NCI-H1092 treated with DMSO at 0.1 percent for 48 hours (cell line): ENCODE data around the gene VPS39.

Source experiments
- DNase-seq: peaks from one replicate; lab custom pipeline; 2025; lab: John Stamatoyannopoulos, UW

Gene VPS39

GRCh38 chr15:42144841-42145375 is 63.2 kb downstream of the VPS39 start:
- DNase-seq = no peak

- no peak for DNase-seq
Measured at GRCh38 chr15:42143866-42144625, 64.1 kb downstream of the VPS39 start.

- DNase-seq = no peak
Measured at GRCh38 chr15:42143356-42143755, 64.7 kb downstream of the VPS39 start.

- no peak for DNase-seq
Measured at GRCh38 chr15:42141795-42142667, 66.1 kb downstream of the VPS39 start.

GRCh38 chr15:42141246-42141645 is 66.9 kb downstream of the VPS39 start:
- DNase-seq = no peak

GRCh38 chr15:42140383-42141070 is 67.6 kb downstream of the VPS39 start:
- no peak for DNase-seq

- no peak for DNase-seq
Measured at GRCh38 chr15:42139596-42139995, 68.5 kb downstream of the VPS39 start.

- DNase-seq = no peak
Measured at GRCh38 chr15:42138968-42139386, 69.1 kb downstream of the VPS39 start.

GRCh38 chr15:42138411-42138810 is 69.7 kb downstream of the VPS39 start:
- no peak for DNase-seq

GRCh38 chr15:42137461-42138261 is 70.4 kb downstream of the VPS39 start:
- peak; percentile 41 for DNase-seq

- DNase-seq = no peak
Measured at GRCh38 chr15:42136513-42136912, 71.6 kb downstream of the VPS39 start.

GRCh38 chr15:42135351-42135750 is 72.8 kb downstream of the VPS39 start:
- DNase-seq = no peak

GRCh38 chr15:42134617-42135245 is 73.4 kb downstream of the VPS39 start:
- DNase-seq = no peak

GRCh38 chr15:42133886-42134502 is 74.1 kb downstream of the VPS39 start:
- peak; percentile 29 for DNase-seq

GRCh38 chr15:42133356-42133755 is 74.7 kb downstream of the VPS39 start:
- no peak for DNase-seq

- peak; percentile 64 for DNase-seq
Measured at GRCh38 chr15:42131826-42132806, 76.0 kb downstream of the VPS39 start.

GRCh38 chr15:42131006-42131405 is 77.1 kb downstream of the VPS39 start:
- DNase-seq = no peak

- no peak for DNase-seq
Measured at GRCh38 chr15:42130246-42130986, 77.7 kb downstream of the VPS39 start.

- DNase-seq = no peak
Measured at GRCh38 chr15:42129364-42129763, 78.7 kb downstream of the VPS39 start.
